Occipital lobe (tissue), 2 donors: Measurements from ENCODE around the gene LILRB1. TPM values are rescaled to one million over a fixed set of nuclear protein-coding genes. Genes with fewer than 3 reads are reported as not detected.
"Not testable (repeated sequence)": the region's sequence is repeated elsewhere in the genome, so short reads cannot be mapped to it uniquely, and the experiment has no call there.

ENCODE experiments used
- DNase-seq: peaks from one replicate; lab custom pipeline; 2025; lab: John Stamatoyannopoulos, UW
- total RNA-seq: library from RNA; depleted of rRNA; stranded (reverse); fragments of >200 nt; gene quantifications from one replicate; pipeline ENCODE4 v1.2.3, GENCODE V29; 2014

Gene LILRB1
- total RNA-seq, 1 donor from 2014 or later: not detected

DNA sequence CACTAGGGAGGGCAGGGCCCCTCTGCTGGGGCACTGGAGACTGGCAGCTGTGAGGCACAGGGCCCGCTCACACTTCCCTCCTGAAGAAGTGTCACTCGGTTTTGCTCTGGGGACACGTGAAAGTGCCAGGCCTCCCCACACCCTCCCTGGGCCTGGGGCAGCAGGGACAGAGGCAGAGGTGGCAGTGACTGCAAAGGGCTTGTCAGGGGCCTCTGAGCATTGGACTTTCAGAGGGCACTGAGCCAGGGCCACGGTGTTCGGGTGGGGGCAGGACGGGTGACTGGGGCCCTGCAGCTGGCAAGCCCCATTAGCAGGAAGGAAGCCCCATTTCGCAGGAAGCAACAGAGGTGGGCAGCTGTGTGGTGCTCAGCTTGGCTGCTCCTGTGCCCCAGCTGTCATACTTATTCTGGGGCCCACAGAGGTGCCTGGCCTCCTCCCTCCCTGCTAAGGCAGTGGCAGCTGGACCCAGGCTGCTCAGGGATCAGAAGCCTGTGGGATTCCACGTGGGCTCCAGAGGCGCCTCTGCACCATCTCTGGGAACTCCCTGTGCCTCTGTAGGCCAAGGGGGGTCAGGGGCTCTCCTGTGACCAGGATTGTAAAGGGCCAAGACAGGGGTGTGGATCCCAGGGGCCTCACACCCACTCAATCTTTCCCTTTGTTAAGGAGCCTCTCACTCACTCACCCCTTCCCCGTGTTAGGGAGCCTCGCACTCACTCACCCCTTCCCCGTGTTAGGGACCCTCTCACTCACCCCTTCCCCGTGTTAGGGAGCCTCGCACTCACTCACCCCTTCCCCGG is 5.2 kb upstream of the LILRB1 start:
- not testable (repeated sequence) for DNase-seq

GRCh38 chr19:54626757-54627156 is 3.5 kb upstream of the LILRB1 start:
- DNase-seq: no peak

- DNase-seq: not testable (repeated sequence)
Measured at GRCh38 chr19:54627912-54628311, 2.4 kb upstream of the LILRB1 start.

DNA sequence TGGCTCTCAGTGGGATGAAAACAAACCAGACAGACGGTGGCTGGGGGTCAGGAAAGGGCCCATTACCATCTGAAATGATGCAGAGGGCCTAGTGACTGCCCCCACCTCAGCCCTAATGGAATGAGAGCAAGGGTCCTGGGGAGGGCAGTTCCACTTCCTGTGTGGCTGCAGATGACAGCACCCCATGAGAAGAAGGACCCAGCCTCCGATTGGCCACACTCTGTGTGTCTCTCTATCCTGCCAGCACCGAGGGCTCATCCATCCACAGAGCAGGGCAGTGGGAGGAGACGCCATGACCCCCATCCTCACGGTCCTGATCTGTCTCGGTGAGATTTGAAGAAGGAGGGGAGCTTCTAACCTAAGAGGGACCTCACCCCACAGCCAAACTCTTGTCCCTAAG is 498 bp downstream of the LILRB1 start:
- DNase-seq: no peak

- not testable (repeated sequence) for DNase-seq
Measured at GRCh38 chr19:54631489-54632337, 1.4 kb downstream of the LILRB1 start.

- not testable (repeated sequence) for DNase-seq
Measured at GRCh38 chr19:54632517-54632916, 2.2 kb downstream of the LILRB1 start.

DNA sequence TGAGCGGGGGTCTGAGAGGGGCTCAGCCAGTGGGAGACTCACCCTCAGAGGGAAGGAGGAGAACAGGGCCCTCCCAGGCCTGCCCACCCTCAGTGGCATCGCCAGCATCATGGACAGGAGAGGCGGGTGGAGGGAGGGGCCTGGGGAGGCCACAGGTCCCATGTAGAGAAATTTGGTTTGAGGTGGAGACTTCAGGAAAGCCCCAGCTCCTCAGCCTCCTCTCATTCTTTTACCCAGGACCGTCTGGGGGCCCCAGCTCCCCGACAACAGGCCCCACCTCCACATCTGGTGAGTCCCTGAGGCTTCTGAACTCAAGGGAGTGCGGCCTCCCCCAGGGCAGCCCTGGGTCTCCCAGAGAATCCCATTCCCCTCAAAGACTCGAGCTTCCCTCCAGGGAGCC is 3.1 kb downstream of the LILRB1 start:
- DNase-seq: no peak

DNA sequence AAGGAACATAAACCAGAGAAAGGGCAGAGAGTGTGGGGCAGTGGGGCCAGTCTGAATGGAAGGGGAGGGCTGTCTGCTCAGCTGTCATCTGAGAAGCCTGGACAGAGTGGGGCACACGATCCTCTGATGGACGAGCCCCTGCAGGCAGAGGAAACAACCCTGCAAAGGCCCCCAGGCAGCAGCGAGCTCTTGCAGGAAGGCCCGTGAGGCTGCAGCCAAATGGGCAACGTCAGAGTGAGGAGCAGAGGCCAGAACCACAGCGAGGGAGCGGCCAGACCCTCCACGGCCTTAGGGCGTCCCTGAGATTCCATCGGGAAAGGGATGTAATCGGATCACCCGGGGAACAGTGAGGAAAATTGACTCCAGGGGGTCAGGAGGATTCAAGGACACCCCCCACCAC is 5.8 kb downstream of the LILRB1 start:
- not testable (repeated sequence) for DNase-seq

DNA sequence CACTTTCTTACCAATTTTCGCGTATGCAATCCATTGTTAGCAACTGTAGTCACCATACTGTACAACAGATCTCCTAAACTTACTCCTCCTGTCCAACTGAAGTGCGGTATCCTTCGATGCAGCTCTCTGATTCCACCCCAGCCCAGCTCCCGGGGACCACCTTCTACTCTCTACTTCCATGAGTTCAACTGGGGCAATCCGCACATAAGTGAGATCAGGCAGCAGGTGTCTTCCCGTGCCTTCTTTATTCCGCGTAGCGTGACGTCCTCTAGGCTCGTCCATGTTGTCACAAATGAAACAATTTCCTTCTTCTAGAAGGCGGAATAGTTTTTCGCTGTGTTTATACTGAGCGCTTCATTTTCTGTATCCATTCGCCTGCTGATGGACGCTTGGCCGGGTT is 8.4 kb downstream of the LILRB1 start:
- DNase-seq: no peak

GRCh38 chr19:54642953-54643352 is 12.7 kb downstream of the LILRB1 start:
- DNase-seq: not testable (repeated sequence)

GRCh38 chr19:54643583-54643982 is 13.3 kb downstream of the LILRB1 start:
- not testable (repeated sequence) for DNase-seq

DNA sequence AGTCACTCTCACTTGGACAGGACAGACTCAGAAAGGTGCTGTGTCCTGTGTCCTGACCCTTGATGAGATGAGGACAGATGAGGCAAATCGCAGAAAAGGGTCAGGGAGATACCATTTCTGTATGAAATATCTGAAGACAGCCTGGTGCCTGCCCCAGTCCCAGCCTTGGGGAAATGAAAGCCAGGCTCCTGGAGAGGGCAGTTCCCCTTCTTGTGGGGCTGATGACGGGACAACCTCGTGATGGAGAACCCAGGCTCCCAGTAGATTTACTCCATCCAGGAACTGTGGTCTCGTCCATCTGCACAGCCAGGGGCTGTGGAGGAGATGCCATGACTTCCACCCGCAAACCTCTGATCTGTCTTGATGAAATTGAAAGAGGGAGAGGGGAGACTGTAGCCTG is 13.8 kb downstream of the LILRB1 start:
- DNase-seq: no peak

DNA sequence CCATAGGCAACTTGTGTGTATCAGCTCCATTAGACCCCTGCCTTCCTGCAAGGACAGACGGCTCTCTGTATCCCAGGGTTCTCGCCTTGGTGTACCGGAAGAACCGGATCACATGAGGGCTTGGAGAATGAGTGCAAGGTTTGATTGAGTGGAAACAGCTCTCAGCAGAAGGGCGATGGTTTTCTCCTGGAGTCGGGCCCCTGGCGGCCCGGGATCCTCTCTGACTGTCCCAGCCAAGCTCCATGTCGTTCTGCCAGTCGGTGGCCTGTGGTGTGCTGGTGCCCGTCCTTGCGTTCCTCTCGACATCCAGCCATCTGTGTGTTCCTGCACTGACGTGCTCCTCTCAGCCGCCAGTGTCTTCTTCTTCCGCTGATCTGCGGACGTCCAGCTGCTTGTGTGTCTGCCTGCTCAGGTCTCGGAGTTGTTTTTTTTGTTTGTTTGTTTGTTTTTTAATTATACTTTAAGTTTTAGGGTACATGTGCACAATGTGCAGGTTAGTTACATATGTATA is 16.1 kb downstream of the LILRB1 start:
- no peak for DNase-seq

DNA sequence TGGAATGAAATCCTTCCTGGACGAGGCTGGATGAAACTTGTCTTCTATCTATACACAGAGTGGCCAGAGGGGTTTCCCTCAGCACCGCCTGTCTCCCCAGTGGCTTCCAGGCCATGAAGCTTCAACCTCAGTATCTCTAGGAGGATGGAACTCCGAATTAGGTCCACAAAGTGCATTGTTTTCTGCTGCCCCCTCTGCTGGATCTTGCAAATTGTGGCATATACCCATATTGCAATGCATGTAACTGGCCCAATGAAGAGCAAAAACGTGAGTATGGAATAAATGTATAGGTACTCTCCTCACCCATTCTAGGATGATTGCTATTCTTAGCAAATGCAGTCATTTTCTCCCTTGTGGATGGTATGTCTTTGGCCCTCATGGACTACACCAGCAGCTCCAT is 17.8 kb downstream of the LILRB1 start:
- DNase-seq: no peak

- DNase-seq: no peak
Measured at GRCh38 chr19:54650108-54650655, 19.9 kb downstream of the LILRB1 start.

GRCh38 chr19:54653181-54653809 is 23.0 kb downstream of the LILRB1 start:
- DNase-seq: no peak

DNA sequence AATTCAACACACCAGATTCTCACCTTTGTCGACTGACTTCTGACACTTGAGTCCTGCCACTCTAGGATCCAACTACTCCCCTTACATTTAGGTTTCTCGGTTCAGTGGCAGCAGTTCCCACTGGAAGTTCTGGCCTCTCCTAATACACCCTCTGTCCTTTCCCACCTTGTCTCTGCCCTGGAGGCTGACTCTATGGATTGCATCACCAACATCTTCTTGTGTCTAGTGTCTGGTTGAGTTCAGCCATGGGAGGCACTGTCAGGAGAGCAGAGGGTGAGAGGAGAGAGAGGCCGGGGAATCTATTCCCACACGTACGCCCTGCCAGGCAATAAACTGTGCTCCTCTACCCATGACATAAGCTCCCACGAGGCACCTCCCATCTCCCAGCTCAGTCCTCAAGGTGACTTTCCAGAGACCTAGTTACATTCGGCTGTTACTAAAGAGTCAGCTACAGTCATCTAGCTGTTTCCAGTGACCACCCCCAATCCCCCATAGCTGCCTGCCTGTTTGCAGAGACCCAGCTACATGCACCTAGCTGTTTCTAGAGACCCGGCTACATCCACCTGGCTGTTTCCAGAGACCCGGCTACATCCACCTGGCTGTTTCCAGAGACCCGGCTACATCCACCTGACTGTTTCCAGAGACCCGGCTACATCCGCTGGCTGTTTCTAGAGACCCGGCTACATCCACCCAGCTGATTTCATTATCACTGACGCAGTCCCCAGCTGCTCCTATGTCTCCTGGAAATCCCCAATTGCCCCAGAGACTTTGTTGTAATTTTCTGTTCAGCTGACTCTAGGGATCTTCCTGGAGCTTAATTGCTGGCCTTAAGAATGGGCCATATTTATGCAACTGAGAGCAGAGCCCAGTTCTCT is 24.4 kb downstream of the LILRB1 start:
- no peak for DNase-seq

- no peak for DNase-seq
Measured at GRCh38 chr19:54659300-54659699, 29.0 kb downstream of the LILRB1 start.

- DNase-seq: no peak
Measured at GRCh38 chr19:54660306-54660705, 30.0 kb downstream of the LILRB1 start.

DNA sequence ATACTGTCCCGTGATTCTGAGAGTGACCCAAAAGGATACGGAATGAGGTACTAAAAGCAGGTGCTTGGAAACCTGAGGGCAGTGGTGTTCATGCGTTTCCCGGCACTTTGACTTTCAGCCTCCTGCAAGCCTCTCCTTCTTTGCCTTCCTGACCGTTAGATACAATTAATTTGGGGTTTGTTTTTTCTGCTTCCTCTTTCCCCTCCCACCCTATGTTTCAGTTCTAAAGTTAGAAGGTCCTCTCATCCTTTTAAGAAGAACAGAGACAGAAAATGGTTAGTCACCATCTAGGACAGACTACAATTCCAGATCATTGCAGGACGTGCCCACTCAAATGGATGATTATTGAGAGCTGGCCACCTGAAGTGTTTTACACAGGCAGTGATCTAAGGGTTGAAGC is 30.7 kb downstream of the LILRB1 start:
- DNase-seq: no peak
